Measurements from ENCODE around the gene CCT6A. TPM values are rescaled to one million over a fixed set of nuclear protein-coding genes. Genes with fewer than 3 reads are reported as not detected.

CCT6A gene
- total and polyA plus RNA-seq, 9 of the 15 experiments (the other 6 are each of a cell fraction or from before 2014, with no cell fraction given) = 244 to 708 (median 387) TPM

- in situ Hi-C loops (cut with MboI) (no loop called here), intact Hi-C loops (cut with micrococcal nuclease) (no loop called here)
- H3K27ac ChIP-seq (ENCODE audit: extremely low read depth, low read depth, low read length) = peak overlapping the region; percentile 49; the same call in 2 of the 3 replicates
- ChIA-PET POLR2A (interaction anchor here (1.5 kb wide), 1 partner anchor 16 kb away, joined by 3 read pairs; no protein-coding TSS in a partner anchor), CTCF (ENCODE audit: low intra/inter-chr PET ratio) (no interaction called here)
- peaks cover 31% of the 10 kb centered on the region for H3K79me2 ChIP-seq (ENCODE audit: control insufficient read depth, insufficient read depth, low read length)
- DNase-seq (ENCODE audit: extremely low read depth in 1 of 4, low spot score in 3 of 4) (no peak), ATAC-seq (no peak), FAIRE-seq (no peak)
- peak overlapping the region in 1 of 2 experiments; percentile 28; a peak in 1 of 4 replicates for H3K9ac ChIP-seq (ENCODE audit: insufficient read depth in 1 of 2, low read depth in 2 of 2, low read length in 2 of 2)
- H3K9me1 ChIP-seq (ENCODE audit: control insufficient read depth, insufficient read depth, low read length) = no peaks in the 10 kb centered on the region
- no TSS peak for BruUV-seq (replicated peaks)
- no peak overlapping the region for H3K4me3 ChIP-seq
- H3K4me1 ChIP-seq (replicated peaks in 1 of 2; ENCODE audit: control insufficient read depth in 2 of 2, insufficient read depth in 2 of 2, low read length in 2 of 2) = peaks cover 12 to 18% of the 10 kb centered on the region in 2 experiments; a peak in 4 of 5 replicates
- H2AFZ ChIP-seq (ENCODE audit: low read depth, low read length) = no peak overlapping the region
- peaks cover 6% of the 10 kb centered on the region; the same call in 1 of the 3 replicates for H3K36me3 ChIP-seq (ENCODE audit: control insufficient read depth, insufficient read depth, low read length)
- 44% methylated on average over 4 of the region's 5 CpGs for WGBS (ENCODE audit: insufficient coverage, low coverage, missing lambda C conversion rate)
- TF ChIP-seq RHOXF2B (CRISPR knock-in tag; conservative IDR thresholded peaks at IDR 0.05) = no peak
- no peak for TF ChIP-seq PPARD (CRISPR knock-in tag; IDR thresholded peaks at IDR 0.05)
- peak; percentile 32; the same call in 1 of the 2 replicates for TF ChIP-seq CBFA2T3 (IDR thresholded peaks at IDR 0.05)
- 0 out of 4 replicates have a peak, but pooled peaks of 1 of the 2 experiments have one; percentile 36 for TF ChIP-seq FOXA3 (CRISPR knock-in tag; conservative IDR thresholded peaks at IDR 0.05 in 1 of 2, IDR thresholded peaks at IDR 0.05 in 1 of 2)
- TF ChIP-seq KDM5B (IDR thresholded peaks at IDR 0.05; ENCODE audit: insufficient replicate concordance, low read depth, low read length) = no peak
- TF ChIP-seq ZNF384 (IDR thresholded peaks at IDR 0.05; ENCODE audit: low read depth, low read length) = 0 out of 2 replicates have a peak, but pooled peaks have one; percentile 9
- TF ChIP-seq GATAD2B (IDR thresholded peaks at IDR 0.05; ENCODE audit: borderline replicate concordance) = no peak
- TF ChIP-seq ZFX (CRISPR knock-in tag; IDR thresholded peaks at IDR 0.05) = 0 out of 2 replicates have a peak, but pooled peaks have one; percentile 30
- TF ChIP-seq SOX6 (IDR thresholded peaks at IDR 0.05) = peak; percentile 55; the same call in 1 of the 2 replicates
- TF ChIP-seq TSC22D4 (tag; IDR thresholded peaks at IDR 0.05) = no peak
- TF ChIP-seq MXD1 (CRISPR knock-in tag; IDR thresholded peaks at IDR 0.05; ENCODE audit: borderline replicate concordance, poor library complexity, severe bottlenecking) = no peak
- no peaks in the 10 kb centered on the region for H4K20me1 ChIP-seq (replicated peaks; ENCODE audit: control insufficient read depth, insufficient read depth, low read length)
- no peaks in the 10 kb centered on the region for H3K9me3 ChIP-seq (replicated peaks; ENCODE audit: control insufficient read depth, insufficient read depth, low read depth, low read length)
- H3K27me3 ChIP-seq (ENCODE audit: control insufficient read depth in 2 of 2, insufficient read depth in 2 of 2, low read length in 2 of 2) = no peaks in the 10 kb centered on the region
- H3K4me2 ChIP-seq (ENCODE audit: insufficient read depth, low read length) = no peak overlapping the region
Measured at GRCh38 chr7:56046721-56047445, 4.7 kb upstream of the CCT6A start.
